Heart left ventricle (tissue), 16 donors: ENCODE measurements around the gene FBXW7. TPM values are rescaled to one million over a fixed set of nuclear protein-coding genes. Genes with fewer than 3 reads are reported as not detected.

Experiments used
- ATAC-seq, 4 donors: fragments of 200-7000 bp; cut with Tn5 transposase; one replicate each; pipeline ENCODE4 v1.9.1; 2020 to 2022; ENCODE audit warnings: moderate library complexity in 4 of 4, mild to moderate bottlenecking in 3 of 4, moderate number of reproducible peaks in 1 of 4
- DNase-seq, 5 donors: peaks; one replicate each; pipeline ENCODE4 v3.0.0-alpha.2; 2020
- H3K27ac ChIP-seq, 12 donors: fragments of 200-600 bp; sonication (generic) in 4 of 12; one replicate each; pipeline versions ENCODE4 v1.5.0 to v1.8.0; 2016 to 2022; ENCODE audit warnings: mild to moderate bottlenecking in 2 of 12
- H3K27me3 ChIP-seq, 9 donors: fragments of 200-600 bp; sonication (generic) in 2 of 9; one replicate each; pipeline versions ENCODE4 v1.5.1 to v1.8.0; 2016 to 2022; ENCODE audit warnings: mild to moderate bottlenecking in 3 of 9
- H3K36me3 ChIP-seq, 9 donors: fragments of 200-600 bp; sonication (generic) in 2 of 9; one replicate each; pipeline versions ENCODE4 v1.5.0 to v1.8.0; 2018 to 2022; ENCODE audit warnings: mild to moderate bottlenecking in 2 of 9
- H3K4me1 ChIP-seq, 12 donors: fragments of 200-600 bp; sonication (generic) in 4 of 12; one replicate each; pipeline versions ENCODE4 v1.5.0 to v1.8.0; 2016 to 2022; ENCODE audit warnings: mild to moderate bottlenecking in 3 of 12
- H3K4me3 ChIP-seq, 12 donors: fragments of 200-600 bp; sonication (generic) in 4 of 12; one replicate each; pipeline versions ENCODE4 v1.5.0 to v1.8.0; 2017 to 2022; ENCODE audit warnings: mild to moderate bottlenecking in 9 of 12, moderate library complexity in 4 of 12
- H3K9me3 ChIP-seq, 12 donors: fragments of 200-600 bp; sonication (generic) in 4 of 12; one replicate each; pipeline versions ENCODE4 v1.5.0 to v1.8.0; 2016 to 2022; ENCODE audit warnings: mild to moderate bottlenecking in 1 of 12
- CTCF ChIP-seq, 12 donors: fragments of 200-600 bp; sonication (generic) in 4 of 12; IDR thresholded peaks; one replicate each; pipeline versions ENCODE4 v1.5.0 to v1.8.0; 2018 to 2022; ENCODE audit warnings: antibody characterized with exemption in 12 of 12, mild to moderate bottlenecking in 5 of 12
- POLR2A ChIP-seq, 2 donors: fragments of 450-650 bp; IDR thresholded peaks; one replicate each; pipeline ENCODE4 v1.6.1; 2017; ENCODE audit warnings: antibody characterized with exemption in 2 of 2, mild to moderate bottlenecking in 2 of 2, moderate library complexity in 2 of 2
- WGBS, 4 donors: extraction: QIAGEN DNeasy Blood & Tissue Kit in 2 of 4; methylation state at CpG; one replicate each; pipeline versions ENCODE4 v1.1.5 to v1.1.7; 2013 to 2018; 5-methylcytosine and 5-hydroxymethylcytosine counted together
- intact Hi-C, 10 donors: fragments of 100-400 bp; cut with DNase I; formaldehyde crosslinking; loops; one replicate each; pipeline versions ENCODE4 v1.11.1 to v1.14.2; 2022
- polyA plus RNA-seq, 2 donors: library from polyadenylated mRNA; stranded (reverse); fragments of 200-250 nt; gene quantifications; one replicate each; pipeline ENCODE4 v1.2.3, GENCODE V29; 2013
- total RNA-seq, 9 donors: library from RNA; depleted of rRNA in 2 of 9; stranded (reverse); fragments of >200 nt in 2 of 9; fragmentation: NEBNext Ultra II Directional in 3 of 9; extraction: Animal tissue kit (Norgen Biotek cat#: 25700) in 3 of 9; gene quantifications; one replicate each; pipeline versions ENCODE4 v1.1.0 to v1.2.4, GENCODE V29; 2016 to 2023
- donor health status: ischemic (EF 13 %, LVEDD 7.1; RV severe dilation, severe dysfunction).
- donor health status: healthy with polysubstance abuse.
- donor health status: DM: no; HTN: yes; CAD: no.
- donor health status: DM: no; HTN: no; CAD: no.
- donor health status: ischemic (EF 25% LVEDD 6.9; RV normal size, moderate dysfunction).
- donor health status: ischemic (EF 25% LVEDD 5.7; RV mildly dilated, moderate dysfunction).
- donor health status: healthy.
- donor health status: DM: yes; HTN: yes; CAD: no.
- donor health status: ischemic (EF 35%, LVEDD 5.7; RV mildly dilated, moderate dysfunction).
- donor health status: nonischemic (EF 11% LVEDD 7.7; RV severe dilation, severe dysfunction).
- donor health status: DM: yes; HTN: yes; CAD: no.
- donor health status: PGD.
- donor health status: ischemic (EF 29% LVEDD 5.4; RV normal size, mild dysfunction).
- donor health status: nonischemic (EF 23%, LVEDD 6.1; RV moderate dilation, normal function).

The FBXW7 gene
- total and polyA plus RNA-seq, 11 donors = 20.6 to 74.1 (median 59.8) TPM

- no peak for ATAC-seq
Observed at GRCh38 chr4:152499344-152499743, 36.5 kb downstream of the FBXW7 start.

GRCh38 chr4:152494020-152494419 lies 41.9 kb downstream of the FBXW7 start:
- no peak for DNase-seq
- WGBS, 4 donors = 95 to 97% (median 95%) methylated on average over 3 of the region's 3 CpGs
- intact Hi-C loops = no loop called here
- no peak for TF ChIP-seq POLR2A (IDR thresholded peaks at IDR 0.05)
- no peak for TF ChIP-seq CTCF (IDR thresholded peaks at IDR 0.05)
- H3K27ac ChIP-seq = no peak overlapping the region
- peaks cover 0 to 8% (median 0%) of the 10 kb centered on the region in 12 donors for H3K4me1 ChIP-seq
- ATAC-seq = no peak
- H3K9me3 ChIP-seq = no peaks in the 10 kb centered on the region
- H3K4me3 ChIP-seq = no peak overlapping the region
- no peaks in the 10 kb centered on the region for H3K36me3 ChIP-seq
- no peaks in the 10 kb centered on the region for H3K27me3 ChIP-seq

More at GRCh38 chr4:152499344-152499743, 36.5 kb downstream of the FBXW7 start:
- no peak overlapping the region for H3K27ac ChIP-seq
- WGBS, 4 donors = 72 to 77% (median 74%) methylated on average over 2 of the region's 2 CpGs
- H3K27me3 ChIP-seq = no peaks in the 10 kb centered on the region
- intact Hi-C loops = loop anchor here in 1 of 10 donors (5.0 kb wide), 1 partner anchor 143 kb away; no protein-coding TSS in a partner anchor
- no peak overlapping the region for H3K4me3 ChIP-seq
- TF ChIP-seq CTCF (IDR thresholded peaks at IDR 0.05) (no peak), POLR2A (IDR thresholded peaks at IDR 0.05) (no peak)
- H3K36me3 ChIP-seq = no peaks in the 10 kb centered on the region
- no peaks in the 10 kb centered on the region for H3K9me3 ChIP-seq
- H3K4me1 ChIP-seq = peaks cover 0 to 7% (median 0%) of the 10 kb centered on the region in 12 donors
- no peak for DNase-seq

- ATAC-seq (no peak), DNase-seq (no peak)
- WGBS, 4 donors = 90 to 95% (median 91%) methylated on average over 4 of the region's 4 CpGs
- H3K27ac ChIP-seq = no peak overlapping the region
- no peak for TF ChIP-seq CTCF (IDR thresholded peaks at IDR 0.05)
- TF ChIP-seq POLR2A (IDR thresholded peaks at IDR 0.05) = no peak
- intact Hi-C loops = no loop called here
- H3K36me3 ChIP-seq = no peaks in the 10 kb centered on the region
- no peak overlapping the region for H3K4me3 ChIP-seq
- no peaks in the 10 kb centered on the region for H3K27me3 ChIP-seq
- peaks cover 0 to 23% (median 0%) of the 10 kb centered on the region in 12 donors for H3K4me1 ChIP-seq
- no peaks in the 10 kb centered on the region for H3K9me3 ChIP-seq
Observed at GRCh38 chr4:152488246-152488645, 47.6 kb downstream of the FBXW7 start.

- no peaks in the 10 kb centered on the region for H3K9me3 ChIP-seq
- intact Hi-C loops = no loop called here
- 73 to 77% (median 75%) methylated on average over 7 of the region's 7 CpGs for WGBS, 4 donors
- ATAC-seq = no peak
- H3K27ac ChIP-seq = no peak overlapping the region
- no peak for DNase-seq
- TF ChIP-seq CTCF (IDR thresholded peaks at IDR 0.05) (no peak), POLR2A (IDR thresholded peaks at IDR 0.05) (no peak)
- no peak overlapping the region for H3K4me3 ChIP-seq
- peaks cover 0 to 23% (median 0%) of the 10 kb centered on the region in 12 donors for H3K4me1 ChIP-seq
- no peaks in the 10 kb centered on the region for H3K36me3 ChIP-seq
- H3K27me3 ChIP-seq = no peaks in the 10 kb centered on the region
Observed at GRCh38 chr4:152486429-152487389, 49.2 kb downstream of the FBXW7 start.
